Endothelial cell of umbilical vein (primary cell): ENCODE measurements around the gene SESN1. TPM values are rescaled to one million over a fixed set of nuclear protein-coding genes. Genes with fewer than 3 reads are reported as not detected.

ENCODE experiments used
- BruUV-seq: library from RNA; stranded (reverse); fragments of 400-500 nt; replicated peaks from 2 replicates; lab custom pipeline; 2021; lab: Mats Ljungman, UMichigan
- CTCF ChIA-PET: fragments of 300-600, 350-600 bp; sonication (Branson Sonifier 250); formaldehyde crosslinking; loops from one replicate; lab custom pipeline; 2021; ENCODE audit warnings: antibody characterized with exemption, inconsistent platforms; lab: Charles Lee
- POLR2A ChIA-PET: fragments of 300-600, 350-600 bp; sonication (Branson Sonifier 250); formaldehyde crosslinking; loops from one replicate; lab custom pipeline; 2021; ENCODE audit warnings: antibody characterized with exemption, inconsistent platforms; lab: Charles Lee
- DNase-seq: peaks from one replicate; pipeline ENCODE4 v3.0.0-alpha.2; 2011; ENCODE audit warnings: low read depth, low spot score
- FAIRE-seq: peaks from 2 replicates; lab custom pipeline; 2011; peaks lifted over from hg19 to GRCh38; lab: Jason Lieb, UNC
- H2AFZ ChIP-seq: 2 replicates; pipeline ENCODE4 v1.6.0; 2012; ENCODE audit warnings: low read depth, low read length, control low read depth, inconsistent platforms
- H3K27ac ChIP-seq: 2 replicates; pipeline ENCODE4 v1.5.1; 2011; ENCODE audit warnings: low read depth, mild to moderate bottlenecking, control low read depth, low read length, moderate library complexity; ENCODE audit not compliant: insufficient read depth
- H3K27me3 ChIP-seq, 2 experiments: 2 replicates each; pipeline versions ENCODE4 v1.6.0 to v1.6.1; 2011; ENCODE audit warnings: low read length in 2 of 2, mixed read lengths in 1 of 2; ENCODE audit not compliant: control insufficient read depth in 2 of 2, insufficient read depth in 2 of 2
- H3K36me3 ChIP-seq, 2 experiments: 2 replicates in 1 of 2; 3 replicates in 1 of 2; pipeline ENCODE4 v1.5.1; 2011; ENCODE audit warnings: low read length in 2 of 2, mild to moderate bottlenecking in 1 of 2, moderate library complexity in 1 of 2; ENCODE audit not compliant: control insufficient read depth in 2 of 2, insufficient read depth in 2 of 2; ENCODE audit errors: extremely low read depth in 1 of 2
- H3K4me1 ChIP-seq: 3 replicates; pipeline ENCODE4 v1.5.1; 2011; ENCODE audit warnings: mild to moderate bottlenecking, low read length; ENCODE audit not compliant: control insufficient read depth, insufficient read depth; ENCODE audit errors: extremely low read depth
- H3K4me2 ChIP-seq: 2 replicates; pipeline ENCODE4 v1.6.1; 2011; ENCODE audit warnings: low read length, control low read depth, mixed read lengths; ENCODE audit not compliant: insufficient read depth
- H3K4me3 ChIP-seq, 3 experiments: fragments of 200-600 bp in 1 of 3; sonication (generic), shearing (Covaris generic) in 1 of 3; replicated peaks in 1 of 3; 2 replicates each; pipeline ENCODE4 v1.5.1; 2011 to 2016; ENCODE audit warnings: control low read depth in 3 of 3, low read length in 3 of 3, mild to moderate bottlenecking in 2 of 3, inconsistent platforms in 1 of 3, low read depth in 1 of 3, moderate library complexity in 1 of 3; ENCODE audit not compliant: insufficient read depth in 1 of 3
- H3K79me2 ChIP-seq: 2 replicates; pipeline ENCODE4 v1.6.0; 2012; ENCODE audit warnings: low read length, inconsistent platforms; ENCODE audit not compliant: control insufficient read depth, insufficient read depth
- H3K9ac ChIP-seq: replicated peaks from 2 replicates; pipeline ENCODE3; 2011; ENCODE audit warnings: low read length, control low read depth; ENCODE audit not compliant: insufficient read depth; ENCODE audit errors: extremely low read depth
- H3K9me1 ChIP-seq: replicated peaks from 3 replicates; pipeline ENCODE4 v1.6.0; 2011; ENCODE audit warnings: mild to moderate bottlenecking, low read length; ENCODE audit not compliant: control insufficient read depth, insufficient read depth; ENCODE audit errors: extremely low read depth
- H3K9me3 ChIP-seq: replicated peaks from 2 replicates; pipeline ENCODE4 v1.5.1; 2012; ENCODE audit warnings: low read length, inconsistent platforms; ENCODE audit not compliant: control insufficient read depth, insufficient read depth
- H4K20me1 ChIP-seq: replicated peaks from 2 replicates; pipeline ENCODE3; 2011; ENCODE audit warnings: mild to moderate bottlenecking, low read length; ENCODE audit not compliant: control insufficient read depth, insufficient read depth; ENCODE audit errors: extremely low read depth
- EZH2 ChIP-seq: IDR thresholded peaks from 2 replicates; pipeline ENCODE4 v1.6.1; 2012; ENCODE audit warnings: borderline replicate concordance, low read depth, mild to moderate bottlenecking, moderate library complexity, low read length, inconsistent platforms; ENCODE audit not compliant: severe bottlenecking
- FOS ChIP-seq: IDR thresholded peaks from 2 replicates; pipeline ENCODE4 v1.6.1; 2011; ENCODE audit warnings: mild to moderate bottlenecking, low read length, moderate library complexity, borderline replicate concordance; ENCODE audit not compliant: insufficient read depth
- GATA2 ChIP-seq: IDR thresholded peaks from 2 replicates; pipeline ENCODE4 v1.7.0; 2011; ENCODE audit warnings: low read depth, mild to moderate bottlenecking, moderate library complexity, mixed read lengths, low read length; ENCODE audit not compliant: insufficient read length, insufficient read depth
- JUN ChIP-seq: IDR thresholded peaks from 2 replicates; pipeline ENCODE4 v1.6.1; 2011; ENCODE audit warnings: borderline replicate concordance, low read depth; ENCODE audit not compliant: insufficient read length, insufficient read depth
- MYC ChIP-seq: IDR thresholded peaks from one replicate; pipeline ENCODE4 v1.6.1; 2011; ENCODE audit warnings: mild to moderate bottlenecking, low read depth, low read length
- POLR2A ChIP-seq: IDR thresholded peaks from 2 replicates; pipeline ENCODE4 v1.6.1; 2012; ENCODE audit warnings: low read depth, mild to moderate bottlenecking, control low read depth, low read length
- POLR2AphosphoS5 ChIP-seq: IDR thresholded peaks from 2 replicates; pipeline ENCODE4 v1.6.1; 2012; ENCODE audit warnings: low read depth, mild to moderate bottlenecking, control low read depth, low read length, moderate library complexity; ENCODE audit not compliant: insufficient read depth
- dilution Hi-C: fragments of 300-500 bp; cut with MboI; formaldehyde crosslinking; loops from one replicate; pipeline ENCODE4 v1.15.0; 2019; ENCODE audit warnings: low sequenced_read_pairs; ENCODE audit not compliant: extremely low pct_ligation_motif_present
- intact Hi-C: fragments of 100-400 bp; cut with micrococcal nuclease; formaldehyde crosslinking; loops from one replicate; pipeline ENCODE4 v1.10.0; 2022
- polyA plus RNA-seq, 4 experiments: library from polyadenylated mRNA; depleted of rRNA in 3 of 4; stranded (reverse) in 3 of 4; unstranded in 1 of 4; fragments of >200 nt; gene quantifications; 2 replicates each; pipeline versions ENCODE4 v1.2.1 to v1.2.3, GENCODE V29; 2011 to 2012; ENCODE audit warnings: missing spikeins in 1 of 4
- total RNA-seq: library from RNA; stranded (reverse); gene quantifications from 2 replicates; pipeline ENCODE4 v1.2.3, GENCODE V29; 2021
- TF ChIP-seq, protein P1 (sequence below), 2 donors: IDR thresholded peaks; 1 replicate in 1 of 2; 2 replicates in 1 of 2; pipeline ENCODE4 v1.5.1; 2011; ENCODE audit warnings: low read length in 2 of 2, mild to moderate bottlenecking in 2 of 2, moderate library complexity in 2 of 2, control low read depth in 1 of 2, inconsistent platforms in 1 of 2, low read depth in 1 of 2; ENCODE audit not compliant: insufficient read depth in 1 of 2; ENCODE audit errors: extremely low read depth in 1 of 2
- TF ChIP-seq, protein P2 (sequence below): IDR thresholded peaks from 2 replicates; pipeline ENCODE4 v1.6.1; 2011; ENCODE audit not compliant: insufficient read depth, insufficient read length

Gene SESN1
- total and polyA plus RNA-seq, 2 donors (not counting 3 experiments of a cell fraction or from before 2014, with no cell fraction given) = 7.1 to 15.6 TPM

DNA sequence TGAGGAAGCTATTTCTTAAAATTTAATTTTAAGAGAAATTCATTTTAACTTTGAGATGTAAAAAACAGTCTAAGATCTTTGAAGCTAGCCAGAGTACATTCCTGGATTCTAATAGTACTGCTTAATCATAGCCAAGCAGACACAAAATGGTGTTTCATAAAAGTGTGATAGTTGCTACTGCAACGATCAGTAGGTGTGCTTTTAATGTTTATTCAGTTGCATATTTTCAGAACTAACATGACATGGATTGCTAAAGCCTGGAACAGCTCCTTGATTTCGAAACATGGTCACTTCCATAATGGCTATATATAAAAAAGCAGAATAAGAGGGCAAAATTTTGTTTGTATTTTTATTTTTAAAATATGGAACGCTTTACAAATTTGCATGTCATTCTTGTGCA is 35.5 kb downstream of the SESN1 start:
- POLR2A ChIA-PET = no interaction called here
- no TSS peak for BruUV-seq
- dilution Hi-C loops (no loop called here), intact Hi-C loops (loop anchor here (1.0 kb wide), 2 partner anchors 35 to 50 kb away; partner anchors contain the start of gene SESN1)
- Histone ChIP-seq H3K27me3 (no peaks in the 10 kb centered on the region), H3K4me3 (no peak overlapping the region), H3K27ac (no peak overlapping the region), H2AFZ (no peak overlapping the region), H3K9ac (no peak overlapping the region), H4K20me1 (no peaks in the 10 kb centered on the region), H3K36me3 (no peaks in the 10 kb centered on the region), H3K79me2 (no peaks in the 10 kb centered on the region), H3K9me3 (no peaks in the 10 kb centered on the region), H3K4me1 (peaks cover 25% of the 10 kb centered on the region), H3K9me1 (peaks cover 3% of the 10 kb centered on the region), H3K4me2 (peak overlapping the region; percentile 8)
- no peak for TF ChIP-seq MYC
- TF ChIP-seq EZH2 = no peak
- no peak for TF ChIP-seq JUN
- TF ChIP-seq, protein P1, sequence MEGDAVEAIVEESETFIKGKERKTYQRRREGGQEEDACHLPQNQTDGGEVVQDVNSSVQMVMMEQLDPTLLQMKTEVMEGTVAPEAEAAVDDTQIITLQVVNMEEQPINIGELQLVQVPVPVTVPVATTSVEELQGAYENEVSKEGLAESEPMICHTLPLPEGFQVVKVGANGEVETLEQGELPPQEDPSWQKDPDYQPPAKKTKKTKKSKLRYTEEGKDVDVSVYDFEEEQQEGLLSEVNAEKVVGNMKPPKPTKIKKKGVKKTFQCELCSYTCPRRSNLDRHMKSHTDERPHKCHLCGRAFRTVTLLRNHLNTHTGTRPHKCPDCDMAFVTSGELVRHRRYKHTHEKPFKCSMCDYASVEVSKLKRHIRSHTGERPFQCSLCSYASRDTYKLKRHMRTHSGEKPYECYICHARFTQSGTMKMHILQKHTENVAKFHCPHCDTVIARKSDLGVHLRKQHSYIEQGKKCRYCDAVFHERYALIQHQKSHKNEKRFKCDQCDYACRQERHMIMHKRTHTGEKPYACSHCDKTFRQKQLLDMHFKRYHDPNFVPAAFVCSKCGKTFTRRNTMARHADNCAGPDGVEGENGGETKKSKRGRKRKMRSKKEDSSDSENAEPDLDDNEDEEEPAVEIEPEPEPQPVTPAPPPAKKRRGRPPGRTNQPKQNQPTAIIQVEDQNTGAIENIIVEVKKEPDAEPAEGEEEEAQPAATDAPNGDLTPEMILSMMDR (IDR thresholded peaks at IDR 0.05; ENCODE audit: extremely low read depth in 1 of 2, insufficient read depth in 1 of 2, low read depth in 1 of 2, low read length in 2 of 2) = no peak
- TF ChIP-seq, protein P2, sequence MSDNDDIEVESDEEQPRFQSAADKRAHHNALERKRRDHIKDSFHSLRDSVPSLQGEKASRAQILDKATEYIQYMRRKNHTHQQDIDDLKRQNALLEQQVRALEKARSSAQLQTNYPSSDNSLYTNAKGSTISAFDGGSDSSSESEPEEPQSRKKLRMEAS = no peak
- no peak for TF ChIP-seq POLR2AphosphoS5
- no peak for TF ChIP-seq POLR2A
- no peak for TF ChIP-seq GATA2
- TF ChIP-seq FOS = no peak
- CTCF ChIA-PET = interaction anchor here (0.7 to 1.7 kb wide), 11 partner anchors 9 to 517 kb away, joined by 3 to 11 read pairs (median 4); no protein-coding TSS in a partner anchor
- no peak for FAIRE-seq
- DNase-seq = no peak
